T-helper 1 cell treated with Interleukin-12 subunit alpha and Interleukin-12 subunit beta and Interleukin-4 antibody, amounts not matched to agents 30 μg/mL and 1 μg/mL, for 36 hours (primary cell): ENCODE measurements around the gene PTGER1.
"Not testable (repeated sequence)": the region's sequence is repeated elsewhere in the genome, so short reads cannot be mapped to it uniquely, and the experiment has no call there.

Experiments used
- H3K27ac Mint-ChIP-seq: one replicate; pipeline ENCODE4 v1.8.0; 2021; ENCODE audit warnings: mild to moderate bottlenecking, mixed read lengths
- H3K27me3 Mint-ChIP-seq: one replicate; pipeline ENCODE4 v1.8.0; 2021; ENCODE audit warnings: low read depth, mixed read lengths
- H3K36me3 Mint-ChIP-seq: one replicate; pipeline ENCODE4 v1.8.0; 2021; ENCODE audit warnings: low read depth, mixed read lengths
- H3K4me1 Mint-ChIP-seq: one replicate; pipeline ENCODE4 v1.8.0; 2021; ENCODE audit warnings: low read depth, mixed read lengths
- H3K4me3 Mint-ChIP-seq: one replicate; pipeline ENCODE4 v1.8.0; 2021; ENCODE audit warnings: mild to moderate bottlenecking, moderate library complexity, mixed read lengths
- H3K9me3 Mint-ChIP-seq: one replicate; pipeline ENCODE4 v1.8.0; 2021; ENCODE audit warnings: mixed read lengths

Gene PTGER1

DNA sequence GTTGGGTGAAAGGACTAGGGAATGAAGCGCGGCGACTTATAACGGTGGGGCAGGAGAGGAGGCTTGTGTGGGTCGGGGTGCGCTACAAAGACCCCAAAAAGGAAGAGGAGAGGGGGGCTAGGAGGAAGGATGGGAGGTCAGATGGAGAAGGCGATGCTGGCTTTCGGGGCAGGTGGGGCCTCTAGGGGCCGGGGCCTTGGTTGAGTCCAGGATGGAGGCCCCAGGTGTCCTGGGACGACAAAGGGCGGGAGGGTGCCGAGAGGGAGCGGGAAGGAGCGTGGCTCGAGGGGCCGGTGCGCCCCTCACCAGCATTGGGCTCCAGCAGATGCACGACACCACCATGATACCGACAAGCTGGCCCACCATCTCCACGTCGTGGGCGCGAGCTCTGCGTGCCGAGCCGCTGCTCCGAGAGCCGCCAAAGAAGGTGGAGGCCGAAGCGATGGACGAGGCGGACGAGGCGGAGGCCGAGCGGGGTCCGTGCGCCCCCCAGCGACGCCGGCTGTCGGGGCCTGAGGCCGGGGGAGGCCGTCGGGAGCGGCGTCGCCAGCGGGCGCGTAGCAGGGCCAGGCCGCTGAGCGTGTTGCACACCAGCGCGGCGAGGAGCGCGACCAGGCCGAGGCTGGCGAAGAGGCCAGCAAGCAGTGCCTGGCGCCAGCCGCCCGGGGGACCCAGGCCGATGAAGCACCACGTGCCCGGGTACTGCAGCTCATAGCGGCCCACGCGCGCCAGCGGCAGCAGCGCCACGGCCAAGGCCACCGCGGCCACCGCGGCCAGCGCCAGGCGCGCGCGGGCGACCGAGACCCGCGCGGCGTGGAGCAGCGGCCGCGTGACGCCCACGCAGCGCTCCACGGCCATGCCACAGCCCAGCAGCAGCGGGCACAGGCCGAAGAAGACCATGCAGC is 1.8 kb downstream of the PTGER1 start:
- Mint-ChIP-seq H3K27me3 (peaks cover 17% of the 10 kb centered on the region), H3K36me3 (peaks cover 11% of the 10 kb centered on the region), H3K4me3 (peak overlapping the region; percentile 31)

GRCh38 chr19:14472202-14472938 is 2.8 kb downstream of the PTGER1 start:
- H3K9me3 Mint-ChIP-seq = no peaks in the 10 kb centered on the region
- peaks cover 16% of the 10 kb centered on the region for H3K36me3 Mint-ChIP-seq
- no peak overlapping the region for H3K27ac Mint-ChIP-seq
- peaks cover 23% of the 10 kb centered on the region for H3K4me1 Mint-ChIP-seq
- no peak overlapping the region for H3K4me3 Mint-ChIP-seq
- H3K27me3 Mint-ChIP-seq = peaks cover 17% of the 10 kb centered on the region

More for the DNA sequence above, 1.8 kb downstream of the PTGER1 start:
- H3K4me1 Mint-ChIP-seq = peaks cover 23% of the 10 kb centered on the region
- no peaks in the 10 kb centered on the region for H3K9me3 Mint-ChIP-seq
- H3K27ac Mint-ChIP-seq = peak overlapping the region; percentile 55

- Mint-ChIP-seq H3K27me3 (peaks cover 17% of the 10 kb centered on the region), H3K36me3 (peaks cover 15% of the 10 kb centered on the region), H3K27ac (no peak overlapping the region), H3K4me1 (peaks cover 22% of the 10 kb centered on the region), H3K4me3 (no peak overlapping the region), H3K9me3 (no peaks in the 10 kb centered on the region)
Observed at GRCh38 chr19:14471436-14472187, 3.5 kb downstream of the PTGER1 start.

GRCh38 chr19:14470031-14470876 is 4.9 kb downstream of the PTGER1 start:
- peaks cover 17% of the 10 kb centered on the region for H3K36me3 Mint-ChIP-seq
- H3K9me3 Mint-ChIP-seq = no peaks in the 10 kb centered on the region
- no peak overlapping the region for H3K4me3 Mint-ChIP-seq
- H3K4me1 Mint-ChIP-seq = peaks cover 10% of the 10 kb centered on the region
- peaks cover 17% of the 10 kb centered on the region for H3K27me3 Mint-ChIP-seq
- no peak overlapping the region for H3K27ac Mint-ChIP-seq

- Mint-ChIP-seq H3K4me3 (no peak overlapping the region), H3K4me1 (peaks cover under 1% of the 10 kb centered on the region), H3K9me3 (no peaks in the 10 kb centered on the region), H3K36me3 (peaks cover 28% of the 10 kb centered on the region), H3K27me3 (peaks cover 4% of the 10 kb centered on the region), H3K27ac (no peak overlapping the region)
Observed at GRCh38 chr19:14467816-14468215, 7.3 kb downstream of the PTGER1 start.

DNA sequence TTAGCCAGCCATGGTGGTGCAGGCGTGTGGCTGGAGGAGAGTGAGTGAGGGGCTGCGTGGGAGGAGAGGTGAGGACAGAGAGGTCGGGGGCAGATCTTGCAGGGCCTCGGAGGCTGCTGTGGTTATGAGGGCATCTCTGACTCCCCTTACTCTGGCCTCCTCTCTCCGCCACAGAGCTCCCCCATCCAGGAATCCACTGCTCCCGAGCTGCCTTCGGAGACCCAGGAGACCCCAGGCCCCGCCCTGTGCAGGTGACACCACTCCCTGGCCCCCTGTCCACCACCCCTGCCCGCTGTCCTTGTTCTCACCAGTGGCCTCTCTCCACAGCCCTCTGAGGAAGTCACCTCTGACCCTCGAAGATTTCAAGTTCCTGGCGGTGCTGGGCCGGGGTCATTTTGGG is 7.8 kb downstream of the PTGER1 start:
- H3K4me1 Mint-ChIP-seq = no peaks in the 10 kb centered on the region
- H3K27ac Mint-ChIP-seq = no peak overlapping the region
- H3K9me3 Mint-ChIP-seq = no peaks in the 10 kb centered on the region
- no peak overlapping the region for H3K4me3 Mint-ChIP-seq
- peaks cover 32% of the 10 kb centered on the region for H3K36me3 Mint-ChIP-seq
- H3K27me3 Mint-ChIP-seq = no peaks in the 10 kb centered on the region

DNA sequence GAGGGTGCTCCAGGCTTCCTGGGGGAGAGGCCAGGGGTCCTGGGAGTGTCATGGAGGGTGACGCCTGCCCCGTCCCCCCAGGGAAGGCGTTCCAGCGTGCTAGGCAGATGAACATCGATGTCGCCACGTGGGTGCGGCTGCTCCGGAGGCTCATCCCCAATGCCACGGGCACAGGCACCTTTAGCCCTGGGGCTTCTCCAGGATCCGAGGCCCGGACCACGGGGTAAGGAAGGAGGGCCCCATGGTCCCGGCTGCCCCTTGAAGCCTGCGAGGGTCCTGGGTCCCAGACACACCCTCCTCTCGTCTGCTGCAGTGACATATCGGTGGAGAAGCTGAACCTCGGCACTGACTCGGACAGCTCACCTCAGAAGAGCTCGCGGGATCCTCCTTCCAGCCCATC is 11.4 kb downstream of the PTGER1 start:
- Mint-ChIP-seq H3K27ac (no peak overlapping the region), H3K36me3 (peaks cover 40% of the 10 kb centered on the region), H3K4me1 (peaks cover 2% of the 10 kb centered on the region), H3K27me3 (no peaks in the 10 kb centered on the region), H3K4me3 (no peak overlapping the region), H3K9me3 (no peaks in the 10 kb centered on the region)

DNA sequence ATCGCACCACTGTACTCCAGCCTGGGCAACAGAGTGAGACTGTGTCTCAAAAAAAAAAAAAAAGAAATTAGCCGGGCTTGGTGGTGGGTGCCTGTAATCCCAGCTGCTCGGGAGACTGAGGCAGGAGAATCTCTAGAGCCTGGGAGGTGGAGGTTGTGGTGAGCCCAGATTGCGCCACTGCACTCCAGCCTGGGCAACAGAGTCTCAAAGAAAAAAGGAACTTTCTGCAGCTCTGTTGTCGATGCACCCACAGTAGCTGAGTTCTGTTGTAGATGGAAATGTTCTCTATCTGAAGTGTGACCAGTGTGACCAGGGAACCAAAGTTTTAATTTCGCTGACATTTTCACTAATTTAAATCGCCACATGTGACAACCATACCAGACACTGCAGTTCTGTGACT is 12.8 kb downstream of the PTGER1 start:
- H3K27ac Mint-ChIP-seq, H3K9me3 Mint-ChIP-seq, H3K4me3 Mint-ChIP-seq, H3K4me1 Mint-ChIP-seq, H3K27me3 Mint-ChIP-seq: not testable (repeated sequence)
- H3K36me3 Mint-ChIP-seq = peaks cover 44% of the 10 kb centered on the region

GRCh38 chr19:14460935-14461334 is 14.2 kb downstream of the PTGER1 start:
- H3K4me1 Mint-ChIP-seq = peaks cover 2% of the 10 kb centered on the region
- H3K27me3 Mint-ChIP-seq = no peaks in the 10 kb centered on the region
- no peaks in the 10 kb centered on the region for H3K9me3 Mint-ChIP-seq
- H3K27ac Mint-ChIP-seq = no peak overlapping the region
- H3K36me3 Mint-ChIP-seq = peaks cover 44% of the 10 kb centered on the region
- no peak overlapping the region for H3K4me3 Mint-ChIP-seq

- H3K36me3 Mint-ChIP-seq = peaks cover 40% of the 10 kb centered on the region
- H3K9me3 Mint-ChIP-seq = no peaks in the 10 kb centered on the region
- H3K27ac Mint-ChIP-seq = no peak overlapping the region
- no peak overlapping the region for H3K4me3 Mint-ChIP-seq
- peaks cover 2% of the 10 kb centered on the region for H3K4me1 Mint-ChIP-seq
- no peaks in the 10 kb centered on the region for H3K27me3 Mint-ChIP-seq
Observed at GRCh38 chr19:14459703-14460102, 15.5 kb downstream of the PTGER1 start.

DNA sequence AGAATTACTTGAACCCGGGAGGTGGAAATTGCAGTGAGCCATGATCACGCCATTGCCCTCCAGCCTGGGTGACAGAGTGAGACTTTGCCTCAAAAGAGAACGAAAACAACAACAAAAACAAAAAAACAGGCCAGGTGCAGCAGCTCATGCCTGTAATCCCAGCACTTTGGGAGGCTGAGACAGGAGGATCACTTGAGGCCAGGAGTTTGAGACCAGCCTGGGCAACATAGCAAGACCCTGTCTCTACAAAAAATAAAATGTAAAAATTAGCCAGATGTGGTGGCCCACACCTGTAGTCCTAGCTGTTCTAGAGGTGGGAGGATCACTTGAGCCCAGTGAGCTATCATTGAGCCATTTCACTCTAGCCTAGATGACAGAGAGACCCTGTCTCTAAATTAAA is 22.9 kb downstream of the PTGER1 start:
- H3K4me1 Mint-ChIP-seq, H3K27ac Mint-ChIP-seq, H3K9me3 Mint-ChIP-seq, H3K4me3 Mint-ChIP-seq, H3K27me3 Mint-ChIP-seq: not testable (repeated sequence)
- H3K36me3 Mint-ChIP-seq = peaks cover 39% of the 10 kb centered on the region

GRCh38 chr19:14450876-14451275 is 24.3 kb downstream of the PTGER1 start:
- Mint-ChIP-seq H3K27ac (no peak overlapping the region), H3K4me3 (no peak overlapping the region), H3K9me3 (no peaks in the 10 kb centered on the region), H3K27me3 (no peaks in the 10 kb centered on the region), H3K4me1 (peaks cover 10% of the 10 kb centered on the region), H3K36me3 (peaks cover 44% of the 10 kb centered on the region)

DNA sequence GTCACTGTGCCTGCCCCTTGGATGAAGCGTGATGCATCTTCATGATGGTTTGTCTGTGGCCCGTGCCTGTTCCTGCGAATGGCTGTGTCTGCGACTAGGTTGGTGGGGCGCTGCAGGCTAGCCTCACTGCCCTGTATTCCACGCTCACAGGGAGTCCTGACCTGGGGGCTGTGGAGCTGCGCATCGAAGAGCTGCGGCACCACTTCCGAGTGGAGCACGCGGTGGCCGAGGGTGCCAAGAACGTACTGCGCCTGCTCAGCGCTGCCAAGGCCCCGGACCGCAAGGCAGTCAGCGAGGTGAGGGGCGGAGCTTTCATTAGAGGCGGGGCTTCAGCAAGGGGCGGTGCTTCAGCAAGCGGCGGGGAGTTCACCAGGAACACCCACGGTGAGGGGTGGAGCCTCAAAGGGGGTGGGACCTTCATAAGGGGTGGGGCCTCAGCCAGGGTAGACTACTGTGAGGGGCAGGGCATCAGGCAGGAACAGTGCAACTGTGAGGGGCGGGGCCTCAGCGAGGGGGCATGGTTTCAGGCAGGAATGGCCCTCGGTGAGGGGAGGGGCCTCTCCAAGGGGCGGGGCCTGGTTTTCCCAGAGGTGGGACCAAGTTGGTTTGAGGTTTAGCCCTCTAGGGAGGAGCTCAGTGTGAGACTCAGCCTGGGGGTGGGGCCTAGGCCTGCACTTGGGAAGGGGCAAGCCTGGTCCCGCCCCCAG is 24.8 kb downstream of the PTGER1 start:
- no peaks in the 10 kb centered on the region for H3K9me3 Mint-ChIP-seq
- peaks cover 10% of the 10 kb centered on the region for H3K4me1 Mint-ChIP-seq
- no peak overlapping the region for H3K4me3 Mint-ChIP-seq
- no peaks in the 10 kb centered on the region for H3K27me3 Mint-ChIP-seq
- peaks cover 45% of the 10 kb centered on the region for H3K36me3 Mint-ChIP-seq
- no peak overlapping the region for H3K27ac Mint-ChIP-seq
